Prostate gland (tissue), 2 donors: ENCODE data around the gene NDST1. TPM values are rescaled to one million over a fixed set of nuclear protein-coding genes. Genes with fewer than 3 reads are reported as not detected.

Source experiments
- DNase-seq: peaks from one replicate; pipeline ENCODE4 v3.0.0-alpha.2; 2019; ENCODE audit warnings: low spot score
- H3K27ac ChIP-seq, 2 donors: fragments of 200-600 bp; sonication (generic); 2 replicates each; pipeline ENCODE4 v1.5.1; 2017 to 2019
- H3K27me3 ChIP-seq: fragments of 200-600 bp; sonication (generic); replicated peaks from 2 replicates; pipeline ENCODE4 v1.5.1; 2019; ENCODE audit not compliant: insufficient read depth
- H3K36me3 ChIP-seq, 2 donors: fragments of 200-600 bp; sonication (generic); 1 replicate in 1 of 2; 2 replicates in 1 of 2; pipeline versions ENCODE4 v1.5.1 to v1.8.1; 2017 to 2019
- H3K4me1 ChIP-seq: fragments of 200-600 bp; sonication (generic); replicated peaks from 2 replicates; pipeline ENCODE4 v1.5.1; 2019
- H3K4me3 ChIP-seq, 2 donors: fragments of 200-600 bp; sonication (generic); 2 replicates each; pipeline ENCODE4 v1.5.1; 2017 to 2019
- H3K9me3 ChIP-seq: fragments of 200-600 bp; sonication (generic); 2 replicates; pipeline ENCODE4 v1.5.1; 2017
- CTCF ChIP-seq, 4 experiments: fragments of 200-600 bp in 2 of 4; fragments of 450-650 bp in 2 of 4; sonication (generic) in 2 of 4; IDR thresholded peaks; 1 replicate in 3 of 4; 2 replicates in 1 of 4; pipeline ENCODE4 v1.5.1; 2016 to 2019; ENCODE audit warnings: antibody characterized with exemption in 4 of 4, mild to moderate bottlenecking in 2 of 4, moderate library complexity in 2 of 4
- POLR2A ChIP-seq: fragments of 450-650 bp; IDR thresholded peaks from one replicate; pipeline ENCODE4 v1.6.1; 2016; ENCODE audit warnings: antibody characterized with exemption, mild to moderate bottlenecking
- POLR2AphosphoS5 ChIP-seq: sonication (generic); formaldehyde crosslinking; IDR thresholded peaks from one replicate; pipeline ENCODE4 v1.6.1; 2017; ENCODE audit warnings: antibody characterized with exemption
- WGBS: methylation state at CpG from one replicate; pipeline ENCODE4 v1.1.5; 2018; 5-methylcytosine and 5-hydroxymethylcytosine counted together
- intact Hi-C: fragments of 100-400 bp; cut with DNase I; formaldehyde crosslinking; loops from one replicate; pipeline ENCODE4 v1.14.2; 2022
- total RNA-seq, 2 donors: library from RNA; depleted of rRNA; stranded (reverse); fragments of >200 nt; gene quantifications; one replicate each; pipeline ENCODE4 v1.1.0, GENCODE V29; 2016

The NDST1 gene
- total RNA-seq, 2 donors from 2014 or later = 65.8 to 175 TPM

GRCh38 chr5:150496098-150496497, 11.8 kb upstream of the NDST1 start:
- TF ChIP-seq POLR2AphosphoS5 (no peak), POLR2A (no peak), CTCF (IDR thresholded peaks at IDR 0.05) (no peak)
- 82% methylated on average over 3 of the region's 3 CpGs for WGBS
- H3K27me3 ChIP-seq = no peaks in the 10 kb centered on the region
- H3K4me3 ChIP-seq = no peak overlapping the region
- no peaks in the 10 kb centered on the region for H3K9me3 ChIP-seq
- H3K36me3 ChIP-seq = no peaks in the 10 kb centered on the region
- DNase-seq = no peak
- intact Hi-C loops = no loop called here
- peak overlapping the region; percentile 34 to 41 for H3K27ac ChIP-seq
- H3K4me1 ChIP-seq = peaks cover 21% of the 10 kb centered on the region

GRCh38 chr5:150496534-150496933, 11.4 kb upstream of the NDST1 start:
- no peaks in the 10 kb centered on the region for H3K9me3 ChIP-seq
- no peaks in the 10 kb centered on the region for H3K27me3 ChIP-seq
- no peak for TF ChIP-seq POLR2AphosphoS5
- no peak for TF ChIP-seq CTCF (IDR thresholded peaks at IDR 0.05)
- TF ChIP-seq POLR2A = no peak
- no peak for DNase-seq
- peaks cover 21% of the 10 kb centered on the region for H3K4me1 ChIP-seq
- no peaks in the 10 kb centered on the region for H3K36me3 ChIP-seq
- intact Hi-C loops = no loop called here
- 41% methylated on average over 4 of the region's 4 CpGs for WGBS
- no peak overlapping the region for H3K4me3 ChIP-seq
- peak overlapping the region; percentile 34 to 41 for H3K27ac ChIP-seq

DNA sequence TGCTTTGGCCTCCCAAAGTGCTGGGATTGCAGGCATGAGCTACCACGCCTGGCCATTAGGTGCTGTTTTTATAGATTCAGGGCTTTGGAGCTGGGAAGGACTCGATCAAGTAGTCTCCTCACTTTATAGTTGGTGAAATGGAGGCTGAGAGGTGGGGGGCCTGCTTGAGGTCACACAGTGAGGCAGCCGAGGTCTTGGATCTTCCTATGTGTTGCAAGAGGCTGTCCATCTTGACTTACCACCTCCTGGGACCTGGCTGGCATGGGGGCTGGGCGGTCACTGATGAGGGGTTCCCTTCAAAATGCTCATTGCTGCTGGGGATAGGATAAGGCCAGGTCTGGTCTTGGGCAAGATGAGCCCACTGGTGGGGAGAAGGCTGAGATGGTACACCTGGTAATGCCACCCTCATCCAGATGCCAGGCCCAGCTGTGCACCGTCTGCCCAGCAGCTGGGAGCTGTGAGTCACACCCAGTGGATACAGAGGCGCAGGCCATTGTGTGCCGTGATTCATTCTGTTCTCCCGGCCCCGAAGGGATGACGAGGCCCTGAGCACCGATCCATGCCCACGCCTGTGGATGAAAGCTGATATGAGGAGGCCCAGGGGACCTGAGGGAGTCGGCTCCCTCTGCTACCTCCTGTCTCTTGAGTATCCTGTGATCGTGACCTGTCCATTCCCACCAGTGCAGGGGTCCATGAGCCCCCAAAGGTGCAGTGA, 10.5 kb upstream of the NDST1 start:
- peak overlapping the region; percentile 34 to 41 for H3K27ac ChIP-seq
- intact Hi-C loops = no loop called here
- WGBS = 37% methylated on average over 14 of the region's 14 CpGs
- H3K4me1 ChIP-seq = peaks cover 24% of the 10 kb centered on the region
- DNase-seq = peak; percentile 21
- no peaks in the 10 kb centered on the region for H3K9me3 ChIP-seq
- TF ChIP-seq CTCF (IDR thresholded peaks at IDR 0.05) (no peak), POLR2A (peak; percentile 28), POLR2AphosphoS5 (peak; percentile 27)
- no peak overlapping the region for H3K4me3 ChIP-seq
- H3K27me3 ChIP-seq = no peaks in the 10 kb centered on the region
- no peaks in the 10 kb centered on the region for H3K36me3 ChIP-seq

DNA sequence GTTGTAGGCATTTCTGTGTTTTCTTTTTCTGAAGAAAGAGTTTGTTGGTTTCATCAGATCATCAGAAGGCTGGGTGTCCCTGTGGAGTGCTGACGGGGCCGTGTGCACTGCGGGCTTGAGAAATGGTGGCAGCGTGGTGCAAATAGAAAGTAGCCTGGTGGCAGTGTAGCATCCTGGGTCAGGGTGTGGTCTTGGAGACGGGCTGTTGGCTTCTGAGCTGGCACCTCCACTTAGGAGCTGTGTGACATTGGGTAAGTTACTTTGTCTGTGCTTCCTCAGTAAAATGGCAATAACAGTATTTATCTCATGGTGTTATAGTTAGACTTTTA, 10.0 kb upstream of the NDST1 start:
- 58% methylated on average over 5 of the region's 5 CpGs for WGBS
- Histone ChIP-seq H3K36me3 (no peaks in the 10 kb centered on the region), H3K4me1 (peaks cover 29% of the 10 kb centered on the region), H3K4me3 (no peak overlapping the region), H3K27me3 (no peaks in the 10 kb centered on the region), H3K27ac (peak overlapping the region; percentile 30 to 41), H3K9me3 (no peaks in the 10 kb centered on the region)
- intact Hi-C loops = no loop called here
- DNase-seq = no peak
- TF ChIP-seq POLR2AphosphoS5 (peak; percentile 0), POLR2A (no peak)

- WGBS = 30% methylated on average over 5 of the region's 6 CpGs
- TF ChIP-seq POLR2A (no peak), POLR2AphosphoS5 (no peak), CTCF (IDR thresholded peaks at IDR 0.05) (no peak)
- Histone ChIP-seq H3K4me1 (peaks cover 30% of the 10 kb centered on the region), H3K27ac (peak overlapping the region; percentile 30 to 41), H3K27me3 (no peaks in the 10 kb centered on the region), H3K36me3 (no peaks in the 10 kb centered on the region), H3K9me3 (no peaks in the 10 kb centered on the region), H3K4me3 (no peak overlapping the region)
- intact Hi-C loops = no loop called here
- no peak for DNase-seq
Measured at GRCh38 chr5:150498501-150498900, 9.4 kb upstream of the NDST1 start.
